ENCODE results near the gene AAGAB. TPM values are rescaled to one million over a fixed set of nuclear protein-coding genes. Genes with fewer than 3 reads are reported as not detected.
A peak's percentile ranks its signal among the peaks of the same experiment; 100 is the strongest.

AAGAB gene
- total RNA-seq, 2 experiments from 2014 or later = 46.8 to 57.0 TPM

- no peak for ATAC-seq
- no peaks in the 10 kb centered on the region for H3K27me3 Mint-ChIP-seq
- CTCF ChIA-PET = no interaction called here
- H3K27ac Mint-ChIP-seq = no peak overlapping the region
- H3K36me3 Mint-ChIP-seq = peaks cover 37% of the 10 kb centered on the region
- no peaks in the 10 kb centered on the region for H3K9me3 Mint-ChIP-seq (ENCODE audit: low read depth)
- DNase-seq = no peak
- peaks cover 5% of the 10 kb centered on the region for H3K4me1 Mint-ChIP-seq
- no peak overlapping the region for H3K4me3 Mint-ChIP-seq
Observed at GRCh38 chr15:67216859-67217258, 37.6 kb downstream of the AAGAB start.

GRCh38 chr15:67215102-67215501, 39.4 kb downstream of the AAGAB start:
- H3K4me1 Mint-ChIP-seq = peaks cover 5% of the 10 kb centered on the region
- H3K27ac Mint-ChIP-seq = no peak overlapping the region
- CTCF ChIA-PET = no interaction called here
- no peaks in the 10 kb centered on the region for H3K27me3 Mint-ChIP-seq
- no peak for ATAC-seq
- DNase-seq = no peak
- H3K9me3 Mint-ChIP-seq (ENCODE audit: low read depth) = no peaks in the 10 kb centered on the region
- peaks cover 36% of the 10 kb centered on the region for H3K36me3 Mint-ChIP-seq
- no peak overlapping the region for H3K4me3 Mint-ChIP-seq

DNA sequence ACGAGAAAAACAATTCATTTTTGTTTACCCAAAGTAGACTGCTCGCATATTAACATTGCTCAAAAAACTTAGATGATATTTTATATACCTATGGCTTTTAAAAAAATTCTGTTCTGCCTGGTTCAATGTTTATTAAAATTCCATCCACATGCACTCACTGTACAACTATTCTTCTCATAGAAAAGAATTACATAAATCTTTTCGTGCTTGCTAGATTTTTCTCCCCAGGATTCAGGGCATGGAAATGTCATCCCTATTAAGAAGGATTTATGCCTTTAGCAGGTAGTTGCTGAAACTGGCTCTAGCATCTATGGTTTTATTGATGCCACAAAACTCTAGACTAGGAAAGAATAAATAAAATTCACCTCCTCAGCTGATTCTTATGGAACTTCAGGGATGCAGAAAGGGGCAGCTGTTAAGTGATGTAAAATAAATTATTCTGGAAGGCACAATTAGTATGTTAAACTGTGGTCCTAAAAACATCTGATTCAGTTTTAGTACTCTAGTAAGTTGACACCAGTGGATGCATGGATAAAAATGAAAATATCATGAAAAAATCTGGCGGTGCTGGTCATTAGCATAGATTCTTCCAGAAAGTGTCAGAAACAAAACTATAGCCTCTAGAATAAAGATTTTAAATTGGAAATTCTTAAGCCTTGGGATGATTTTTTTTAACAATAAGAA, 41.6 kb downstream of the AAGAB start:
- H3K4me3 Mint-ChIP-seq = no peak overlapping the region
- no peaks in the 10 kb centered on the region for H3K9me3 Mint-ChIP-seq (ENCODE audit: low read depth)
- no peak overlapping the region for H3K27ac Mint-ChIP-seq
- H3K36me3 Mint-ChIP-seq = peaks cover 31% of the 10 kb centered on the region
- CTCF ChIA-PET = interaction anchor here (1.2 to 1.5 kb wide), 2 partner anchors 11 to 266 kb away, joined by 3 to 5 read pairs; no protein-coding TSS in a partner anchor
- H3K27me3 Mint-ChIP-seq = no peaks in the 10 kb centered on the region
- H3K4me1 Mint-ChIP-seq = no peaks in the 10 kb centered on the region
- ATAC-seq (no peak), DNase-seq (no peak)

- Mint-ChIP-seq H3K4me1 (no peaks in the 10 kb centered on the region), H3K27ac (no peak overlapping the region), H3K27me3 (no peaks in the 10 kb centered on the region), H3K36me3 (peaks cover 30% of the 10 kb centered on the region), H3K9me3 (ENCODE audit: low read depth) (no peaks in the 10 kb centered on the region), H3K4me3 (no peak overlapping the region)
- CTCF ChIA-PET = interaction anchor here (1.2 kb wide), 1 partner anchor 9 kb away, joined by 3 read pairs; no protein-coding TSS in a partner anchor
- ATAC-seq (no peak), DNase-seq (no peak)
Observed at GRCh38 chr15:67210555-67211168, 43.8 kb downstream of the AAGAB start.

- no peaks in the 10 kb centered on the region for H3K4me1 Mint-ChIP-seq
- CTCF ChIA-PET = no interaction called here
- no peak for ATAC-seq
- no peak overlapping the region for H3K4me3 Mint-ChIP-seq
- H3K36me3 Mint-ChIP-seq = peaks cover 39% of the 10 kb centered on the region
- no peak overlapping the region for H3K27ac Mint-ChIP-seq
- no peaks in the 10 kb centered on the region for H3K27me3 Mint-ChIP-seq
- no peaks in the 10 kb centered on the region for H3K9me3 Mint-ChIP-seq (ENCODE audit: low read depth)
- no peak for DNase-seq
Observed at GRCh38 chr15:67208396-67208795, 46.1 kb downstream of the AAGAB start.

GRCh38 chr15:67207555-67208207, 46.8 kb downstream of the AAGAB start:
- DNase-seq (no peak), ATAC-seq (no peak)
- CTCF ChIA-PET = no interaction called here
- no peaks in the 10 kb centered on the region for H3K9me3 Mint-ChIP-seq (ENCODE audit: low read depth)
- no peak overlapping the region for H3K4me3 Mint-ChIP-seq
- no peaks in the 10 kb centered on the region for H3K4me1 Mint-ChIP-seq
- H3K27ac Mint-ChIP-seq = no peak overlapping the region
- no peaks in the 10 kb centered on the region for H3K27me3 Mint-ChIP-seq
- H3K36me3 Mint-ChIP-seq = peaks cover 43% of the 10 kb centered on the region

GRCh38 chr15:67202991-67203390, 51.5 kb downstream of the AAGAB start:
- no peak overlapping the region for H3K4me3 Mint-ChIP-seq
- peaks cover 48% of the 10 kb centered on the region for H3K36me3 Mint-ChIP-seq
- DNase-seq (no peak), ATAC-seq (no peak)
- no peak overlapping the region for H3K27ac Mint-ChIP-seq
- H3K9me3 Mint-ChIP-seq (ENCODE audit: low read depth) = no peaks in the 10 kb centered on the region
- no peaks in the 10 kb centered on the region for H3K27me3 Mint-ChIP-seq
- CTCF ChIA-PET = interaction anchor here (2.2 kb wide), 1 partner anchor 10 kb away, joined by 5 read pairs; no protein-coding TSS in a partner anchor
- peaks cover 8% of the 10 kb centered on the region for H3K4me1 Mint-ChIP-seq

DNA sequence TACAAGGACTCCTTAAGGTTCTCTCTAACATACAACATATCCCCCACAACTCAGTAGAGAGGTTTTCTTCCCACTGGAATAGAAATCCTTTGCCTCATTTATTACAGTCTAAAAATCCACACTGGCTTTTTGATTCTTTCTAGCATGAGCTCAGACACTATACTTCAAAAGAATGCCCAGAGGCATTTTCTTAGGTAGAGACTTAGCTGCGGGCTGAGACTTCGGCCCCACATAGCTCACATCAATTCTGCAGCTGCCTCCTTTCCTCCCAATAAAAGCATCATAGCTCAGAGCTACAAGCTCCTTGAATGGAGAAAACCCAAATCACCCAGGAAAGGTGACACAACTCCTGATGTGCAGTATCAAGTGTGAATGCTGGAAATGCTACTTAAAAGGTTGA, 52.4 kb downstream of the AAGAB start:
- Mint-ChIP-seq H3K36me3 (peaks cover 50% of the 10 kb centered on the region), H3K4me3 (no peak overlapping the region), H3K9me3 (ENCODE audit: low read depth) (no peaks in the 10 kb centered on the region), H3K27me3 (no peaks in the 10 kb centered on the region), H3K4me1 (peaks cover 10% of the 10 kb centered on the region), H3K27ac (no peak overlapping the region)
- DNase-seq (no peak), ATAC-seq (no peak)
- CTCF ChIA-PET = interaction anchor here (1.0 to 2.2 kb wide), 3 partner anchors 9 to 68 kb away, joined by 3 to 5 read pairs (median 3); no protein-coding TSS in a partner anchor

GRCh38 chr15:67201136-67201535, 53.3 kb downstream of the AAGAB start:
- CTCF ChIA-PET = interaction anchor here (0.7 to 2.2 kb wide), 2 partner anchors 12 to 244 kb away, joined by 4 to 5 read pairs; no protein-coding TSS in a partner anchor
- ATAC-seq = no peak

GRCh38 chr15:67199881-67200763, 54.3 kb downstream of the AAGAB start:
- Mint-ChIP-seq H3K4me1 (peaks cover 12% of the 10 kb centered on the region), H3K27me3 (no peaks in the 10 kb centered on the region), H3K27ac (no peak overlapping the region), H3K4me3 (no peak overlapping the region), H3K9me3 (ENCODE audit: low read depth) (no peaks in the 10 kb centered on the region), H3K36me3 (peaks cover 53% of the 10 kb centered on the region)
- DNase-seq (no peak), ATAC-seq (no peak)
- CTCF ChIA-PET = interaction anchor here (0.9 to 1.9 kb wide), 2 partner anchors 14 to 44 kb away, joined by 3 to 4 read pairs; no protein-coding TSS in a partner anchor

More at GRCh38 chr15:67201136-67201535, 53.3 kb downstream of the AAGAB start:
- Mint-ChIP-seq H3K4me1 (peaks cover 12% of the 10 kb centered on the region), H3K9me3 (ENCODE audit: low read depth) (no peaks in the 10 kb centered on the region), H3K4me3 (no peak overlapping the region), H3K36me3 (peaks cover 54% of the 10 kb centered on the region), H3K27me3 (no peaks in the 10 kb centered on the region), H3K27ac (no peak overlapping the region)
- DNase-seq = no peak

- CTCF ChIA-PET = interaction anchor here (0.9 to 1.9 kb wide), 2 partner anchors 13 to 43 kb away, joined by 3 to 4 read pairs; no protein-coding TSS in a partner anchor
- peaks cover 51% of the 10 kb centered on the region for H3K36me3 Mint-ChIP-seq
Observed at GRCh38 chr15:67199391-67199790, 55.1 kb downstream of the AAGAB start.

DNA sequence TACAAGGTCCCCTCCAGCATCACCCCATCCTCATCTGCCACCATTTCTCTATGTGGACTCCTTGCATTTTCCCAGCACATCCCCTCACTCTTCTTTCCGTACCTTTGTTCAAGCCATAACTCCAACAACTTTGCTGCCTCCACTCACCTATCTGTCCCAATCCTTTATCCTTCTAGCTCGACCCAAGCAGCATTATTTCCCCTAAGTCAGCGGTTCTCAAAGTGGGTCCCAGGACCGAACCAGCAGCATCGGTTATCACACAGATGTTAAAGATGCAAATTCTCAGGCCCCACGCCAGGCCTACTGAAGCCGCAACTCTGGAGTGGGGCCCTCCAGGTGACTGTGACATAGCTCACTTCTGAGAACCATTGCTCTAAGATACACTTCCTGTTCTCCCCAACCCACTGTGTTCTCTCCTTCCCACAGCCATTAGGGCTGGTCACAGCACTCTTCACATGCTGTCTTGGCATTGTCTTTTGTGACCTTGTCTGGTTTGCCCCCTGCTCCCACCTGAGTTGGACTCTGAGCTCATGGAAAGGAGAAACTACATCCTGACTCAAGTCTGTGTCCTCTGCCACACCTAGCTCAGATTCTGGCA, 56.2 kb downstream of the AAGAB start:
- Mint-ChIP-seq H3K27me3 (no peaks in the 10 kb centered on the region), H3K4me1 (peaks cover 12% of the 10 kb centered on the region), H3K4me3 (no peak overlapping the region), H3K27ac (peak overlapping the region; percentile 9), H3K9me3 (ENCODE audit: low read depth) (no peaks in the 10 kb centered on the region), H3K36me3 (peaks cover 53% of the 10 kb centered on the region)
- ATAC-seq = peak; percentile 29
- CTCF ChIA-PET = no interaction called here
- no peak for DNase-seq

More at GRCh38 chr15:67199391-67199790, 55.1 kb downstream of the AAGAB start:
- ATAC-seq (no peak), DNase-seq (no peak)
- Mint-ChIP-seq H3K27ac (no peak overlapping the region), H3K27me3 (no peaks in the 10 kb centered on the region), H3K4me3 (no peak overlapping the region), H3K4me1 (peaks cover 12% of the 10 kb centered on the region), H3K9me3 (ENCODE audit: low read depth) (no peaks in the 10 kb centered on the region)

Measured in activated CD8-positive, alpha-beta memory T cell treated with anti-CD3 and anti-CD28 coated beads, Interleukin-2, amount 10 ng/mL, durations not matched to agents 7 days and 5 days (primary cell).